Dermis lymphatic vessel endothelial cell (primary cell): ENCODE measurements around the gene NR5A2. TPM values are rescaled to one million over a fixed set of nuclear protein-coding genes. Genes with fewer than 3 reads are reported as not detected.

Experiments used
- total RNA-seq: library from RNA; depleted of rRNA; stranded (reverse); fragments of >200 nt; gene quantifications from 2 replicates; pipeline ENCODE4 v1.2.1, GENCODE V29; 2014

The NR5A2 gene
- 1.8 and 2.5 TPM in 2 replicates for total RNA-seq

GRCh38 chr1:200027264-200027823 is at the start of gene NR5A2:
TSS of gene NR5A2 (plus strand) at chr1:200027710. CDS start at chr1:200027848, 138 bp downstream.

